Natural killer cell treated with Interleukin-12 subunit alpha and Interleukin-12 subunit beta and Interleukin-15 and Interleukin-18, amount 100 ng/mL, for 72 hours (primary cell): Measurements from ENCODE around the gene CHN2. TPM values are rescaled to one million over a fixed set of nuclear protein-coding genes. Genes with fewer than 3 reads are reported as not detected.

ENCODE experiments used
- ATAC-seq, 2 donors: fragments of 150-1000 bp; cut with Tn5 transposase in 1 of 2; sonication (Bioruptor Pico), chemical (Tn5 transposase) in 1 of 2; 2 replicates each; pipeline ENCODE4 v1.10.0; 2021
- DNase-seq: peaks from one replicate; pipeline ENCODE4 v3.0.0; 2022; ENCODE audit warnings: low spot score
- H3K27ac Mint-ChIP-seq, 2 donors: 1 replicate in 1 of 2; 2 replicates in 1 of 2; pipeline ENCODE4 v1.8.0; 2022; ENCODE audit warnings: mixed read lengths in 2 of 2, mild to moderate bottlenecking in 1 of 2, moderate library complexity in 1 of 2
- H3K27me3 Mint-ChIP-seq, 2 donors: 1 replicate in 1 of 2; 2 replicates in 1 of 2; pipeline ENCODE4 v1.8.0; 2022; ENCODE audit warnings: mixed read lengths in 2 of 2
- H3K36me3 Mint-ChIP-seq: one replicate; pipeline ENCODE4 v1.8.0; 2022; ENCODE audit warnings: mixed read lengths
- H3K4me1 Mint-ChIP-seq, 2 donors: 1 replicate in 1 of 2; 2 replicates in 1 of 2; pipeline ENCODE4 v1.8.0; 2022; ENCODE audit warnings: low read depth in 2 of 2, mixed read lengths in 2 of 2, mild to moderate bottlenecking in 1 of 2
- H3K4me3 Mint-ChIP-seq: one replicate; pipeline ENCODE4 v1.8.0; 2022; ENCODE audit warnings: mixed read lengths
- H3K9me3 Mint-ChIP-seq: 2 replicates; pipeline ENCODE4 v1.8.0; 2022; ENCODE audit warnings: mixed read lengths
- total RNA-seq, 2 donors: library from RNA; stranded (reverse); gene quantifications; one replicate each; pipeline ENCODE4 v1.2.3, GENCODE V29; 2022

CHN2 gene
- total RNA-seq, 2 donors from 2014 or later = 0.70 to 2.1 TPM

DNA sequence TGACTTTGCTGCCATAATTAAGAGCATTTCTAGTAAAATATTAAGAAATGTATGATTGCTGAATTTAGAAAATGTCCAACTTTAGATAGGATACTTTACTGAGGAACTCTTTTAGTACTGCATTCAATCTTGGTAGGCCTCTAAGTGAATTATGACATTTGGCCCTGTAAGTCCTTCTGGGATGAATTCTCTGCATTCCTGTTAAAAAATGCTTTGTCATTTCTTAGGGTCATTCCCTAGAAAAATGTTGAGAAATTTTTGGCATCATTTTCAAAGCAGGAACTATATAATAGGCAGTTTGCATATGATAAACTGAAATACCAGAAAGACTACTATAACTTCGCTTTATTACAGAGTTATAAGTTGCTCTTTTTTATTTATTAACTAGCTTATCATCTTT lies 299.8 kb downstream of the CHN2 start:
- H3K27ac Mint-ChIP-seq = no peak overlapping the region
- no peaks in the 10 kb centered on the region for H3K27me3 Mint-ChIP-seq
- DNase-seq (no peak), ATAC-seq (no peak)
- H3K4me3 Mint-ChIP-seq = no peak overlapping the region
- no peaks in the 10 kb centered on the region for H3K4me1 Mint-ChIP-seq
- H3K9me3 Mint-ChIP-seq = no peaks in the 10 kb centered on the region
- no peaks in the 10 kb centered on the region for H3K36me3 Mint-ChIP-seq

DNA sequence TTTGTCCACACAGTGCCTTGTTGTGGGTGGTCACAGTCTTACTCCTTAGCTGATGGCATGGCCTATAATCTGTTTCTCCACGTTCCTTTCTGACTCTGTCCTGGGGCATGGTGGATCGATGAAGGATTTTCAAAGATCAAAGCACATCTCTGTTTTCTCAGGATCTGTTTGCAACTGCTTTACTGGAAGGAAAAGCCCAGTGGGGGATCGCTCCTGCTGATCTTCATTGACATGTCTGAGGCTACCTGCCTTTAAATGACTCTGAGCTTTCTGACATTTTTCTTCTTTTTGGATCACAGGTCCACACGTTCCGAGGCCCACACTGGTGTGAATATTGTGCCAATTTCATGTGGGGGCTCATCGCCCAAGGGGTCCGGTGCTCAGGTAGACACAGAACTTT lies 301.1 kb downstream of the CHN2 start:
- Mint-ChIP-seq H3K27me3 (no peaks in the 10 kb centered on the region), H3K9me3 (no peaks in the 10 kb centered on the region), H3K36me3 (no peaks in the 10 kb centered on the region), H3K4me1 (no peaks in the 10 kb centered on the region), H3K27ac (no peak overlapping the region), H3K4me3 (no peak overlapping the region)
- ATAC-seq = no peak
- DNase-seq = no peak

DNA sequence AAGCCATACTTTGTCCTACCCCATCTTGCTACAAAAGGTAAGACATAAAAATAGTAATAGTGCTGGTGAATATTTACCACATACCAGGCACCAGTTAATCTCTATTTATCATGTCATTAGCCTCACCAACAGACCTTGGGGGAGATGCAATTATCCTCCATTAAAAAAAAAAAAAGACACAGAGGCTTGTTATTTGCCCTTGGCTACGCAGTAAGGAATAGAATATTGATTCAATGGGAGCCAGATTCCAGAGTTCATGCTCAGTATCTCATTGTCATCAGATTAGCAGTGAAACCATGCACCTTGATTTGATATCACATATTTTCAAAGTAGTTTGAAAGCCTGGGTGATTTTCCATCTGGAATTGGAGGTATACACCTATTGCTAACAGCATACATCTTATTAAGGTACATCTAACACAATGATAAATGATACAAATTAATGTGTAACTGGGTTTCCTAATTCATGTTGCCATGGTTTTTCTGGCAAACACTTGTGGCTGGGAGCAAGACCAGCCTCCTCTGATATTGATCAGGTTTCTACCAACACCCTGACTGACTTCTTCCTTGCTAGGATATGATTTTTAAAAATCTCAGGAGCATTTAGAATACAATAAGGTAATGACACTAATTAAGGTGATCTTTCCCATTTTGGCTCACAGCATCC lies 301.9 kb downstream of the CHN2 start:
- no peak overlapping the region for H3K27ac Mint-ChIP-seq
- DNase-seq (no peak), ATAC-seq (no peak)
- H3K9me3 Mint-ChIP-seq = no peaks in the 10 kb centered on the region
- H3K36me3 Mint-ChIP-seq = no peaks in the 10 kb centered on the region
- H3K4me1 Mint-ChIP-seq = peaks cover 0 to 2% of the 10 kb centered on the region in 2 donors
- H3K4me3 Mint-ChIP-seq = no peak overlapping the region
- H3K27me3 Mint-ChIP-seq = no peaks in the 10 kb centered on the region

GRCh38 chr7:29499932-29500331 lies 305.4 kb downstream of the CHN2 start:
- ATAC-seq = no peak
- Mint-ChIP-seq H3K27me3 (no peaks in the 10 kb centered on the region), H3K4me1 (peaks cover 0 to 2% of the 10 kb centered on the region in 2 donors), H3K27ac (no peak overlapping the region), H3K9me3 (no peaks in the 10 kb centered on the region), H3K36me3 (no peaks in the 10 kb centered on the region), H3K4me3 (no peak overlapping the region)
- DNase-seq = no peak

GRCh38 chr7:29500719-29501118 lies 306.1 kb downstream of the CHN2 start:
- no peak overlapping the region for H3K4me3 Mint-ChIP-seq
- H3K4me1 Mint-ChIP-seq = peaks cover 0 to 5% of the 10 kb centered on the region in 2 donors
- H3K27ac Mint-ChIP-seq = no peak overlapping the region
- H3K27me3 Mint-ChIP-seq = no peaks in the 10 kb centered on the region
- H3K9me3 Mint-ChIP-seq = no peaks in the 10 kb centered on the region
- ATAC-seq (no peak), DNase-seq (no peak)
- H3K36me3 Mint-ChIP-seq = no peaks in the 10 kb centered on the region

DNA sequence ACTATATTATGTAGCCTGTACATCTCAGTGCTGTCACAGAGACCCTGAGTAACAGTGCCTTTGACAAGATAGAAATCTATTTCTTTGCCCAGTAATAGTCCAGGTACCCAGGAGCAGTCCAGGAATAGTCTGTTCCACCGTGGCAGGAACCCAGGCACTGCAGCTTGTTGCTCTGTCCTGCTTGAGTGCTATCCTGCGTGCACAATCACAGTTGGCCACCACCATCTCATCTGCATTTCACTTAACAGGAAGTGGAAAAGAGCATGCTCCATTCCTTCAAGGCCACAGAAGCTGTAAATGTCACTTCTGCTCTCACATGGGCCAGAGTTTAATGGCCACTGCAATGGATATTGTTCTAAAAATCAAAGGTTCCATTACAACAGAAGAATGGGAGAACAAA lies 307.6 kb downstream of the CHN2 start:
- DNase-seq (no peak), ATAC-seq (no peak)
- Mint-ChIP-seq H3K36me3 (no peaks in the 10 kb centered on the region), H3K4me1 (peaks cover 0 to 5% of the 10 kb centered on the region in 2 donors), H3K9me3 (no peaks in the 10 kb centered on the region), H3K4me3 (no peak overlapping the region), H3K27ac (no peak overlapping the region), H3K27me3 (no peaks in the 10 kb centered on the region)

- no peak overlapping the region for H3K27ac Mint-ChIP-seq
- H3K27me3 Mint-ChIP-seq = no peaks in the 10 kb centered on the region
- DNase-seq (no peak), ATAC-seq (no peak)
- H3K36me3 Mint-ChIP-seq = no peaks in the 10 kb centered on the region
- H3K4me3 Mint-ChIP-seq = no peak overlapping the region
- H3K9me3 Mint-ChIP-seq = no peaks in the 10 kb centered on the region
- peaks cover 0 to 5% of the 10 kb centered on the region in 2 donors for H3K4me1 Mint-ChIP-seq
Measured at GRCh38 chr7:29505931-29506330, 311.4 kb downstream of the CHN2 start.

DNA sequence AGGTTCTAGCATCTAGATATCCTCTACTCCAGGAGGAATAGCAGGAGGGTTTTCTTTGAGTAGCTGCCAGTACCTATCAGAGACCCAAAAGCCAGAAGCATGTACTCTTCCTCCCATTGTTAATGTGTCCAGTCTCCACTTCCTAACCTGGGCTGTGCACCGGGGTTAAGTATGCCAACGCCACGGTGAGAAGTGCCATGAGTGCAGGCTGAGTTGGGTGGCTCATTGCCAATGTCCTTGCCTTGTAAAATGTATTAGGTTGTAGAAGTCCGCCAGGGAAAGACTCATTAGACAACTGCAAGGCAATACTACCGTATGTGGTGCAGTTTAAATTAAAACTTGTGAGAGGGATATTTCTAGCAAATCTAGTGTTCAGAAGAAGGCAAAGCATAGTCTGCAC lies 314.0 kb downstream of the CHN2 start:
- no peak overlapping the region for H3K27ac Mint-ChIP-seq
- DNase-seq = no peak
- H3K4me3 Mint-ChIP-seq = no peak overlapping the region

GRCh38 chr7:29510028-29510427 lies 315.5 kb downstream of the CHN2 start:
- H3K27ac Mint-ChIP-seq = no peak overlapping the region
- no peaks in the 10 kb centered on the region for H3K27me3 Mint-ChIP-seq
- ATAC-seq = no peak
- DNase-seq = no peak
- H3K9me3 Mint-ChIP-seq = no peaks in the 10 kb centered on the region
- peaks cover 0 to 3% of the 10 kb centered on the region in 2 donors for H3K4me1 Mint-ChIP-seq
- H3K36me3 Mint-ChIP-seq = no peaks in the 10 kb centered on the region
- H3K4me3 Mint-ChIP-seq = no peak overlapping the region

More for the DNA sequence above, 314.0 kb downstream of the CHN2 start:
- H3K36me3 Mint-ChIP-seq = no peaks in the 10 kb centered on the region
- peaks cover 0 to 3% of the 10 kb centered on the region in 2 donors for H3K4me1 Mint-ChIP-seq
- ATAC-seq = no peak
- H3K27me3 Mint-ChIP-seq = no peaks in the 10 kb centered on the region
- H3K9me3 Mint-ChIP-seq = no peaks in the 10 kb centered on the region

DNA sequence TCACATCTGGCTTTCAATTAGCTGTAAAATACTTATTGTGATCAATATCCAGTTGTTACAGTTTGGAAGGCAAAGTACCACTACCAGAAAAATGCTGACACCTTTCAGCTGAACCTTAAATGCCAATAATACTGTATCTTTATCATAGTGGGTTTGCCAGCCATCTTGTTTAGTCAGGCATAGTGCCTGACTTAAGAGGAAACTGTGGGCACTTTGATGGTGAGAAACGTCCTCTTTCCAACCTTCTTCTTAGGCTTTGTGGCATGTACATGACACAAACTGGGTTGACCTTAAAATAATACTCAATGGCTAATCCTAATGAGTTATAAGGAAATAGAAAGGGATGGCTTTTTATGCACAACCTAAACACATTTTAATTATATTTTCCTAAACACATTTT lies 316.8 kb downstream of the CHN2 start:
- no peaks in the 10 kb centered on the region for H3K27me3 Mint-ChIP-seq
- H3K4me1 Mint-ChIP-seq = no peaks in the 10 kb centered on the region
- no peak overlapping the region for H3K27ac Mint-ChIP-seq
- DNase-seq = no peak
- H3K4me3 Mint-ChIP-seq = no peak overlapping the region
- no peaks in the 10 kb centered on the region for H3K36me3 Mint-ChIP-seq
- ATAC-seq = no peak
- H3K9me3 Mint-ChIP-seq = no peaks in the 10 kb centered on the region

DNA sequence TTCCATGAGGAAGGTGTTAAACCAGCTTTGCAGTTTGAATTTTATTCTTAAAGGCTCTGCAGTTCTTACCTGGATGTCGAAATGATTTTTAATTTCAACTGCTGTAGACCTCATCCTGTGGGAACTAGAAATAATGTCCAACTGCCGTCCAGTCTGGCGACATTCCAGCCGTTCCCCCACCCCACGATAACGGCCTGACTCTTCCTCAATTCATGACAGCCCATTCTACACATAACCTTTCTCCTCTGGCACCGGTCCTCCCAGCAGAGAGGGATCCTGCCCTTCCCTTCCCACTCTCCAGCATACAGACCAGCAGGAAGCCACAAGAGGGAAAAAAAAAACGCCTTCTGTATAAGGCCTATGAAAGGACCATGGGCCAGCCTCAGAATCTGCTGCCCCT lies 317.3 kb downstream of the CHN2 start:
- no peak for ATAC-seq
- H3K4me3 Mint-ChIP-seq = no peak overlapping the region

DNA sequence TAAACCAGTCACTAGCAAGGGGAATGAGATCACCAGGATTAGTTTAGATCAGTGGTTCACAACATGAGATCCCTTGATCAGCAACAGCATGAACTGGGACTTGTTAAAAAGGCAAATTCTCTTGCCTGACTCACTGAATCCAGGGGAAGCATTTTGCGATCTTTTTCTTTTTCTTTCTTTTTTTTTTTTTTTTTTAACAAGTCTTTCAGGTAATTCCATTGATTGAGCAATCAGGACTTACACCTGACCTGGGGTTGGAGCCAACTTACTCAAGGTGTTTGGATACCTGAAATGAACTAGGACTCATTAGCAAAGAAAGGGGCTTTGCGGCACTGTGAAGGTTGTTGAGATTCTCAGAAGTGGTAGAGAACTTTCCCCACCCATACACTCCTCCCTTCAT lies 321.9 kb downstream of the CHN2 start:
- Mint-ChIP-seq H3K27ac (no peak overlapping the region), H3K4me1 (no peaks in the 10 kb centered on the region), H3K9me3 (peaks cover 3% of the 10 kb centered on the region), H3K4me3 (no peak overlapping the region), H3K36me3 (peaks cover 5% of the 10 kb centered on the region), H3K27me3 (no peaks in the 10 kb centered on the region)
- ATAC-seq = no peak
- no peak for DNase-seq

More for the DNA sequence above, 317.3 kb downstream of the CHN2 start:
- no peaks in the 10 kb centered on the region for H3K9me3 Mint-ChIP-seq
- no peaks in the 10 kb centered on the region for H3K27me3 Mint-ChIP-seq
- H3K27ac Mint-ChIP-seq = no peak overlapping the region
- H3K36me3 Mint-ChIP-seq = no peaks in the 10 kb centered on the region
- DNase-seq = no peak
- no peaks in the 10 kb centered on the region for H3K4me1 Mint-ChIP-seq

DNA sequence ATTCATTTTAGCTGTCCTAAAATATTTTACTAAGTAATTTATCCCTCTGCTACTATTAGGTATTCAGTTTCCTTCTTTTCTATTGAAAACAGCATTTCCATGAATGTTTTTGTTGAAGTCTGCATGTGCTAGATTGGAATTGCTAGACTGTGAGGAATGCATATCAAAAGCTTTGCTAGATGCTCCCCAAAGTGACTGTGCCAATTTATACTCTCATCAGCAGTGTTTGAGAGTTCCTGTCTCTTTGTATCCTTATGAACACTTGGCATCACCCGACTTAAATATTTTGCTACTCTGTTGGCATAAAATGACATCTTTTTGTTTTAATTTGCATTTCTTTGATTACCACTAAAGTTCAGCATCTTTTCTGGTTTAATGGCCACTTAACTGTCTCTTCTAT lies 324.0 kb downstream of the CHN2 start:
- ATAC-seq (no peak), DNase-seq (no peak)
- Mint-ChIP-seq H3K4me1 (no peaks in the 10 kb centered on the region), H3K27me3 (no peaks in the 10 kb centered on the region), H3K4me3 (no peak overlapping the region), H3K9me3 (peaks cover 13% of the 10 kb centered on the region), H3K27ac (no peak overlapping the region), H3K36me3 (peaks cover 16% of the 10 kb centered on the region)

- Mint-ChIP-seq H3K36me3 (peaks cover 16% of the 10 kb centered on the region), H3K4me3 (no peak overlapping the region), H3K4me1 (no peaks in the 10 kb centered on the region), H3K27ac (no peak overlapping the region), H3K9me3 (peaks cover 20% of the 10 kb centered on the region), H3K27me3 (peaks cover 0 to 5% of the 10 kb centered on the region in 2 donors)
- no peak for DNase-seq
- ATAC-seq = no peak
Measured at GRCh38 chr7:29523728-29524127, 329.2 kb downstream of the CHN2 start.

DNA sequence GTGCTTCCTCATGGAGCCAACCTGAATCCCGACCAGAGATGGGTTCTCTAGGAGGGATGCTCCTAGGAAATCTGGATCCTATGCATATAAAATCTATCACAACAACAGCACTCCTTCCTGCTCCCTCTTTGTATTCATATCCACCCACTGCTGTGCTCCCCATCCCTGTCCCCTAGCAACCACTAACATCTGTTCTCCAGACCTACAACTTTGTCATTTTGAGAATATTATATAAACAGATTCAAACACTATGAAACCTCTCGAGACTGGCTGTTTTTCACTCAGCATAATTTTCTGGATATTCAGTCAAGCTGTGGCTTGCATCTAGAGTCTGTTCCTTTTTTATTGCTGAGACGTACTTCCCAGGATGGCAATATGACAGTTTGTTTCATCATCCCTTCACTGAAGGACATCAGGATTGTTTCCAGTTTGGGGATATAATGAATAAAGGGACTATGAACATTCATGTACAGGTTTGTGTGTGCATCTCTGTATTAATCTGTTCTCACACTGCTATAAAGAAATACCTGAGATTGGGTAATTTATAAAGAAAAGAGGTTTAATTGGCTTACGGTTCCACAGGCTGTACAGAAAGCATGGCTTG lies 333.0 kb downstream of the CHN2 start:
- peaks cover 22% of the 10 kb centered on the region for H3K9me3 Mint-ChIP-seq
- no peak for ATAC-seq
- DNase-seq = no peak
- peaks cover 7 to 8% of the 10 kb centered on the region in 2 donors for H3K27me3 Mint-ChIP-seq
- no peak overlapping the region for H3K4me3 Mint-ChIP-seq
- no peaks in the 10 kb centered on the region for H3K4me1 Mint-ChIP-seq
- H3K36me3 Mint-ChIP-seq = peaks cover 22% of the 10 kb centered on the region
- H3K27ac Mint-ChIP-seq = no peak overlapping the region
